GM13976 (cell line): Measurements from ENCODE around the gene CPM.
"Not testable (repeated sequence)": the region's sequence is repeated elsewhere in the genome, so short reads cannot be mapped to it uniquely, and the experiment has no call there.

ENCODE experiments used
- DNase-seq: peaks from one replicate; pipeline ENCODE4 v3.0.0; 2012; ENCODE audit warnings: low spot score
- in situ Hi-C: fragments of 300-500 bp; cut with MboI; formaldehyde crosslinking; loops from one replicate; pipeline ENCODE4 v1.12.0; 2022; ENCODE audit warnings: low sequenced_read_pairs, mixed read lengths, inconsistent platforms; ENCODE audit not compliant: unreplicated experiment
- TF ChIP-seq, protein P1 (sequence below): IDR thresholded peaks from 2 replicates; pipeline ENCODE4 v1.5.1; 2012; ENCODE audit warnings: borderline replicate concordance, mild to moderate bottlenecking; ENCODE audit not compliant: insufficient read depth; ENCODE audit errors: extremely low read depth, missing control alignments, control extremely low read depth

CPM gene

GRCh38 chr12:68803948-68804656, 128.9 kb downstream of the CPM start:
- TF ChIP-seq, protein P1, sequence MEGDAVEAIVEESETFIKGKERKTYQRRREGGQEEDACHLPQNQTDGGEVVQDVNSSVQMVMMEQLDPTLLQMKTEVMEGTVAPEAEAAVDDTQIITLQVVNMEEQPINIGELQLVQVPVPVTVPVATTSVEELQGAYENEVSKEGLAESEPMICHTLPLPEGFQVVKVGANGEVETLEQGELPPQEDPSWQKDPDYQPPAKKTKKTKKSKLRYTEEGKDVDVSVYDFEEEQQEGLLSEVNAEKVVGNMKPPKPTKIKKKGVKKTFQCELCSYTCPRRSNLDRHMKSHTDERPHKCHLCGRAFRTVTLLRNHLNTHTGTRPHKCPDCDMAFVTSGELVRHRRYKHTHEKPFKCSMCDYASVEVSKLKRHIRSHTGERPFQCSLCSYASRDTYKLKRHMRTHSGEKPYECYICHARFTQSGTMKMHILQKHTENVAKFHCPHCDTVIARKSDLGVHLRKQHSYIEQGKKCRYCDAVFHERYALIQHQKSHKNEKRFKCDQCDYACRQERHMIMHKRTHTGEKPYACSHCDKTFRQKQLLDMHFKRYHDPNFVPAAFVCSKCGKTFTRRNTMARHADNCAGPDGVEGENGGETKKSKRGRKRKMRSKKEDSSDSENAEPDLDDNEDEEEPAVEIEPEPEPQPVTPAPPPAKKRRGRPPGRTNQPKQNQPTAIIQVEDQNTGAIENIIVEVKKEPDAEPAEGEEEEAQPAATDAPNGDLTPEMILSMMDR = no peak
- in situ Hi-C loops = no loop called here
- no peak for DNase-seq

GRCh38 chr12:68802911-68803651, 129.9 kb downstream of the CPM start:
- DNase-seq, in situ Hi-C loops: not testable (repeated sequence)

DNA sequence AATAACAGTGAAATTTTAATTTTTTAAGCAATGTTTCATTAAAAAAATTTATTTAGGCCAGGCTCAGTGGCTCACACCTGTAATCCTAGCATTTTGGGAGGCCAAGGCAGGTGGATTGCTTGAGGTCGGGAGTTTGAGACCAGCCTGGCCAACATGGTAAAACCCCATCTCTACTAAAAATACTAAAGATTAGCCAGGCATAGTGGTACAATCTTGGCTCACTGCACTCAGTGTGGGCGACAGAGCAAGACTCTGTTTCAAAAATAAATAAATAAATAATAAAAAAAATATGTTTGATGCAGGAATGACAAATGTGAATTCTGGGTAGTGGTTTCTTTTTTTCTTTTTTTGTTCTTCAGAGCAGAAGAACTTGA, 130.6 kb downstream of the CPM start:
- in situ Hi-C loops, DNase-seq: not testable (repeated sequence)
